Measurements from ENCODE around the gene GUCY2D. TPM values are rescaled to one million over a fixed set of nuclear protein-coding genes. Genes with fewer than 3 reads are reported as not detected.

The GUCY2D gene
- total RNA-seq, 4 donors from 2014 or later: 0.30 TPM; not detected in 3

DNA sequence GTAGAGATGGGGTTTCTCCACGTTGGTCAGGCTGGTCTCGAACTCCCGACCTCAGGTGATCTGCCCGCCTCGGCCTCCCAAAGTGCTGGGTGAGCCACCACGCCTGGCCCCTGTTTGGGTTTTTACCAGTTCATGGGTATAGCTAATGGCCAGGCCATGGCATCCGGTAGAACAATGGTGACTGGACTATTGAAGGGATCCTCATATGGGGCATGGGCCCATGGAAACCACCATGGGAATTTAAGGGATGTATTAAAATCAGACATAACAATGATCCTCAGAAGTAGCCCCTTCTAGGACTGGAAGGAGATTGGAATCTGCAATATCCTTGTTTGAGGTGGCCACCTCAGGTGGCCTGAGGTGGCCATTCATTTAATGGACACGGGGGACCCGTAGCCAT is 17.5 kb upstream of the GUCY2D start:
- Histone ChIP-seq H3K27me3 (peaks cover 0 to 51% of the 10 kb centered on the region in 2 donors), H3K4me3 (no peak overlapping the region), H3K27ac (no peak overlapping the region), H3K4me1 (peaks cover 0 to 11% (median 4%) of the 10 kb centered on the region in 4 donors), H3K9me3 (no peaks in the 10 kb centered on the region), H3K36me3 (no peaks in the 10 kb centered on the region)
- no peak for DNase-seq (ENCODE audit: low spot score in 2 of 2)
- 88 to 89% methylated on average over 8 to 9 of the region's 9 CpGs for WGBS, 2 donors
- TF ChIP-seq POLR2A (IDR thresholded peaks at IDR 0.05) (no peak), EP300 (IDR thresholded peaks at IDR 0.05) (no peak)
- TF ChIP-seq, protein P1, sequence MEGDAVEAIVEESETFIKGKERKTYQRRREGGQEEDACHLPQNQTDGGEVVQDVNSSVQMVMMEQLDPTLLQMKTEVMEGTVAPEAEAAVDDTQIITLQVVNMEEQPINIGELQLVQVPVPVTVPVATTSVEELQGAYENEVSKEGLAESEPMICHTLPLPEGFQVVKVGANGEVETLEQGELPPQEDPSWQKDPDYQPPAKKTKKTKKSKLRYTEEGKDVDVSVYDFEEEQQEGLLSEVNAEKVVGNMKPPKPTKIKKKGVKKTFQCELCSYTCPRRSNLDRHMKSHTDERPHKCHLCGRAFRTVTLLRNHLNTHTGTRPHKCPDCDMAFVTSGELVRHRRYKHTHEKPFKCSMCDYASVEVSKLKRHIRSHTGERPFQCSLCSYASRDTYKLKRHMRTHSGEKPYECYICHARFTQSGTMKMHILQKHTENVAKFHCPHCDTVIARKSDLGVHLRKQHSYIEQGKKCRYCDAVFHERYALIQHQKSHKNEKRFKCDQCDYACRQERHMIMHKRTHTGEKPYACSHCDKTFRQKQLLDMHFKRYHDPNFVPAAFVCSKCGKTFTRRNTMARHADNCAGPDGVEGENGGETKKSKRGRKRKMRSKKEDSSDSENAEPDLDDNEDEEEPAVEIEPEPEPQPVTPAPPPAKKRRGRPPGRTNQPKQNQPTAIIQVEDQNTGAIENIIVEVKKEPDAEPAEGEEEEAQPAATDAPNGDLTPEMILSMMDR (IDR thresholded peaks at IDR 0.05): no peak

DNA sequence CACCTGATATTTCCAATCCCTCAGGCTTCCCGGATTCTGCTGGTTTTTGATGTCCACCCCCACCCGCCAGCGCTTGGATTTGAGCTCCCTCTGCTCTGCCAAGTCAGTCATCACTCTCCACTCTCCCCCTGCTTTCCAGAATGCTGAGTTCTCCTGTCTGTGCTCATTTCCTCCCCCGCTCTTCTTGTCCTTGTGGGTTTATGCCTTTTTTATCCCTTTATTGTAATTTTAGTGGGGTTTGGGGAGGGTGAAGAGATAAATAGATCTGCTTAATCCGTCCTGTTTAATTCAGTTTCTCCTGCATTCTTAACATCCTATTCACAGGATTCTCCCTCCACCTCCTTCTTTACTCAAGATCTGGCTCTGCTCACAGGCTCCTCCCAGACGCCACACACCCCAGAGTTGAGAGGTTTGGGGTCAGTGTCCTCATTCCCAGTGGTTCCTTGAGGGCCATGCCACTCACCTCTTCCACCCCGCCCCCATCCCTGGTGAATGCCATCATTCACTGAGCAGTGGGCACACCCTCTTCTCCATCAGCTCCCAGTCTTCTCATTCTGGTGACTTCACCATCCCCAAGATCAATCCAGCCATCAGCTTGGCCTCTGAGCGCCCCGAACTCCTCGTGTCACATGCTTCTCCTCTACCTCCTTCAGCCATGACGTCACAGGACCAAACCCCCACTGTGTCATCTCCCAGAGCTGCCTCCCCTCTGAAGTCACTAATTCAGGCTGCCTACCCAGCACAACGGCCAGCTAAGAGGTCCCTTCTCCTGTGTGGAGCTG is 15.1 kb upstream of the GUCY2D start:
- peaks cover 0 to 18% (median 5%) of the 10 kb centered on the region in 4 donors for H3K4me1 ChIP-seq
- no peak overlapping the region for H3K27ac ChIP-seq
- no peak overlapping the region for H3K4me3 ChIP-seq
- 63 to 65% methylated on average over 12 of the region's 12 CpGs for WGBS, 2 donors
- TF ChIP-seq, protein P1 (IDR thresholded peaks at IDR 0.05): no peak
- TF ChIP-seq EP300 (IDR thresholded peaks at IDR 0.05) (no peak), POLR2A (IDR thresholded peaks at IDR 0.05) (no peak)
- no peak for DNase-seq (ENCODE audit: low spot score in 2 of 2)
- no peaks in the 10 kb centered on the region for H3K9me3 ChIP-seq
- H3K27me3 ChIP-seq: peaks cover 0 to 37% of the 10 kb centered on the region in 2 donors
- no peaks in the 10 kb centered on the region for H3K36me3 ChIP-seq

DNA sequence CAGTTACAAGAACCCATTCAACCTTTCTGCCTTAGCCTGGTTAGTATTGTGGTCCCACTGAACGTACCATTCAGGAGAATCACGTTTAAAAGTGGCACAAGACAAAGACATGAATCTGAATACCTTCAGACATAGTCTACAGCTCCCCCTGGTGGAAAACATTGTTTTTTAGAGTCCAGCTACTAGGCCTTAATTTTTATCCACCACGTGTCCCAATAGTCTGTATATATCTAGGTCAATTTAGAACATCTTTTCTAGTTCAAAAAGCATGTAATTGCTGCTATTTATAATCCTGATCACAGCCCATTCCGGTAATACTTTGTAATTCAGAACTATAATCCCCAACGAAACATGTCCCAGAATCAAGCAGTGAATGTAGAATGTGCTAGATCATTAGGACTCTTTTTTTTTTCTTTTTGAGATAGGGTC is 13.7 kb upstream of the GUCY2D start:
- no peak overlapping the region for H3K4me3 ChIP-seq

DNA sequence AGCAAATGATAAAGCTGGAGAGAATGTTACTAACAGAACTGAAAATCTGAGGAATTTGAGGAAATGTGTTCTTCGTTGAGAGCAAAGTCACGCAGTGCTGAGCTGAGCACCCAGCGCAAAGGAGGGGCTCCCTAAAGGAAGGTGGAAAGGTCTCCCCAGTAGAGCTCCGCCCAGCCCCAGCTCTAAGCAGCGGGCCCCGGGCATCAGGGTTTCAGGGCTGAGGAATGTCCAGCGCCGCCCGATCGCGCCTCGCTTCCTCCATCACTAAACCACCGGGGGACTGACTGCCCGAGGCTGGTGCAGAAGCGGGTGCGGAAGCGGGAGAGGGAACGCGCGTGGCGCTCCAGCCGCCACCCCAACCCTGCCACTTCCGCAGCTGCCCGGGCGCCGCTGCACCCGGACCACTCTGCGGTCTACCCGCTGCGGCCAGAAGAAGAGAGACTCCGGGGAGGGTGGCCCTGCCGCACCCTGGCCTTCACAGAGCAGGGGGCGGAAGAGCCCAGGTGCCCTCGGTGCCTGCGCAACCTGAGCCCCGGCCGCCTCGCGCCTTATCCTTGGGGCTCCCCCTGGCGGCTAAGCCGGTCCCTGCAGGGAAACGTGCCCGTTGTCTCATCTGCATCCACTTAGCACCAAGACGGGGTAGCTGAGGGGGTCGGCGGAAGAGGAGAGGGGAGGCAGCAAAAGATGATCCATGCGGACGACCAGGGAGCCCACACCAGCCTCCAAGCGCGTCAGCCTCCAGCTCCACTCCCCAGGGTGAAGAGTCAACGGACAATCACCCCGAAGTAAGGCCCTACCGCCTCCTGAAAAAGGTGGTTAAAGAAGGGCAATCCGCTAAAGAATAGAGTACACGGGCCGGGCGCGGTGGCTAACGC is 12.4 kb upstream of the GUCY2D start:
- TF ChIP-seq POLR2A (IDR thresholded peaks at IDR 0.05) (no peak), EP300 (IDR thresholded peaks at IDR 0.05) (peak in 1 of 2 donors; percentile 27)
- TF ChIP-seq, protein P1 (IDR thresholded peaks at IDR 0.05): peak; percentile 93 to 97 (median 96)
- Histone ChIP-seq H3K4me3 (peak overlapping the region; percentile 52 to 64 (median 54)), H3K4me1 (peaks cover 0 to 18% (median 5%) of the 10 kb centered on the region in 4 donors), H3K27ac (peak overlapping the region; percentile 11 to 63 (median 38)), H3K9me3 (no peaks in the 10 kb centered on the region), H3K36me3 (no peaks in the 10 kb centered on the region), H3K27me3 (peaks cover 0 to 33% of the 10 kb centered on the region in 2 donors)
- 3 to 5% methylated on average over 49 to 59 of the region's 59 CpGs for WGBS, 2 donors
- peak; percentile 86 to 96 for DNase-seq (ENCODE audit: low spot score in 2 of 2)

More for the DNA sequence above, 13.7 kb upstream of the GUCY2D start:
- Histone ChIP-seq H3K4me1 (peaks cover 0 to 18% (median 5%) of the 10 kb centered on the region in 4 donors), H3K36me3 (no peaks in the 10 kb centered on the region), H3K9me3 (no peaks in the 10 kb centered on the region), H3K27me3 (peaks cover 0 to 36% of the 10 kb centered on the region in 2 donors), H3K27ac (peak overlapping the region in 1 of 4 donors; percentile 56)
- TF ChIP-seq, protein P1 (IDR thresholded peaks at IDR 0.05): peak; percentile 57 to 87 (median 83)
- TF ChIP-seq POLR2A (IDR thresholded peaks at IDR 0.05): no peak
- TF ChIP-seq EP300 (IDR thresholded peaks at IDR 0.05): no peak
- whole genome bisulfite sequencing, 2 donors: 18 to 24% methylated on average over 5 of the region's 5 CpGs
- peak in 1 of 2 donors; percentile 94 for DNase-seq (ENCODE audit: low spot score in 2 of 2)

Data from tibial nerve (tissue), 4 donors.